Measurements from ENCODE around the gene PTPRM. TPM values are rescaled to one million over a fixed set of nuclear protein-coding genes. Genes with fewer than 3 reads are reported as not detected.

PTPRM gene
- total and polyA plus RNA-seq, 2 of the 4 experiments (the other 2 are of a cell fraction): 28.3 to 51.2 TPM

- no CpG with 5 or more reads among the region's 5 CpGs for WGBS, 2 experiments (ENCODE audit: extremely low coverage in 2 of 2, insufficient read length in 1 of 2)
- no peak overlapping the region for H2AK9ac ChIP-seq (replicated peaks; ENCODE audit: low read depth, low read length, poor library complexity)
- no peak overlapping the region for H3K14ac ChIP-seq (replicated peaks; ENCODE audit: low read depth, low read length)
- no peak for DNase-seq
- peaks cover 5% of the 10 kb centered on the region for H3K4me1 ChIP-seq (ENCODE audit: control insufficient read depth, insufficient read depth, low read length)
- intact Hi-C loops (cut with micrococcal nuclease) (no loop called here), dilution Hi-C loops (cut with HindIII; ENCODE audit: low sequenced_read_pairs, unreplicated experiment) (no loop called here), in situ Hi-C loops (cut with MboI; ENCODE audit: low sequenced_read_pairs) (no loop called here)
- H2AFZ ChIP-seq (replicated peaks; ENCODE audit: low read length, poor library complexity): no peak overlapping the region
- no peak for ATAC-seq (ENCODE audit: low read depth)
- BruUV-seq (replicated peaks): no TSS peak
- no peak overlapping the region for H3K9ac ChIP-seq (ENCODE audit: low read depth, low read length)
- no peak overlapping the region for H3K4ac ChIP-seq (ENCODE audit: low read depth, low read length)
- POLR2A ChIA-PET (ENCODE audit: unreplicated experiment): no interaction called here
- H3K56ac ChIP-seq (ENCODE audit: extremely low read depth, insufficient read depth, low read length): no peak overlapping the region
- no peak overlapping the region for H3K4me2 ChIP-seq (ENCODE audit: low read depth, low read length)
- no peak overlapping the region for H2BK5ac ChIP-seq (ENCODE audit: low read depth, low read length, poor library complexity, severe bottlenecking)
- H3K23ac ChIP-seq (ENCODE audit: low read depth, low read length): 0 out of 2 replicates have a peak overlapping the region, but pooled peaks have one; percentile 7
- H3K18ac ChIP-seq (ENCODE audit: low read depth, low read length): no peak overlapping the region
- H3K4me3 ChIP-seq (ENCODE audit: insufficient read depth, low read depth, low read length): no peak overlapping the region
- no peak overlapping the region for H2BK15ac ChIP-seq (ENCODE audit: low read depth, low read length)
- no peak overlapping the region for H3K27ac ChIP-seq (ENCODE audit: insufficient read depth, low read length)
- H3K9me1 ChIP-seq (ENCODE audit: insufficient read depth, low read length): peaks cover 2% of the 10 kb centered on the region; the same call in 1 of the 2 replicates
- CTCF ChIA-PET: no interaction called here
- H2AK5ac ChIP-seq (ENCODE audit: low read depth, low read length): no peak overlapping the region
- H4K5ac ChIP-seq (ENCODE audit: low read depth, low read length): no peak overlapping the region
- no peak for TF ChIP-seq RCOR1 (IDR thresholded peaks at IDR 0.05; ENCODE audit: insufficient replicate concordance, low read length)
- TF ChIP-seq RFX5 (IDR thresholded peaks at IDR 0.05; ENCODE audit: low read depth, low read length): no peak
- no peak for TF ChIP-seq ELK1 (IDR thresholded peaks at IDR 0.05; ENCODE audit: borderline replicate concordance, low read depth, low read length)
- no peak for TF ChIP-seq CTCF (conservative IDR thresholded peaks at IDR 0.05; ENCODE audit: low read depth, low read length)
- TF ChIP-seq CEBPB (IDR thresholded peaks at IDR 0.05; ENCODE audit: low read depth, low read length): no peak
- TF ChIP-seq FOS (IDR thresholded peaks at IDR 0.05; ENCODE audit: low read depth, low read length): no peak
- no peak for TF ChIP-seq BHLHE40 (IDR thresholded peaks at IDR 0.05; ENCODE audit: low read depth, low read length)
- TF ChIP-seq RAD21 (IDR thresholded peaks at IDR 0.05; ENCODE audit: low read length): no peak
- no peak for TF ChIP-seq MAZ (IDR thresholded peaks at IDR 0.05; ENCODE audit: borderline replicate concordance, low read depth, low read length)
- TF ChIP-seq SMC3 (IDR thresholded peaks at IDR 0.05; ENCODE audit: low read depth, low read length): no peak
- no peak for TF ChIP-seq NFE2L2 (IDR thresholded peaks at IDR 0.05; ENCODE audit: low read depth, low read length)
- no peak for TF ChIP-seq CHD1 (IDR thresholded peaks at IDR 0.05; ENCODE audit: low read depth, low read length)
- TF ChIP-seq POLR2A (IDR thresholded peaks at IDR 0.05; ENCODE audit: low read depth, low read length): no peak
- TF ChIP-seq MXI1 (IDR thresholded peaks at IDR 0.05; ENCODE audit: borderline replicate concordance, low read depth, low read length): no peak
- TF ChIP-seq USF2 (IDR thresholded peaks at IDR 0.05; ENCODE audit: low read depth, low read length): no peak
- TF ChIP-seq MAFK (IDR thresholded peaks at IDR 0.05; ENCODE audit: low read depth, low read length): no peak
- no peaks in the 10 kb centered on the region; a peak in 1 of 4 replicates for H3K79me1 ChIP-seq (ENCODE audit: low read depth in 1 of 2, low read length in 2 of 2)
- H4K8ac ChIP-seq (ENCODE audit: low read depth in 2 of 2, low read length in 2 of 2): no peak overlapping the region
- H3K36me3 ChIP-seq (ENCODE audit: control insufficient read depth, insufficient read depth, low read length): no peaks in the 10 kb centered on the region
- H4K91ac ChIP-seq (ENCODE audit: insufficient read depth, low read depth, low read length): no peak overlapping the region
- no peak overlapping the region for H2BK120ac ChIP-seq (ENCODE audit: low read depth, low read length)
- H4K20me1 ChIP-seq (ENCODE audit: insufficient read depth, low read length): peaks cover 4% of the 10 kb centered on the region; the same call in 1 of the 2 replicates
- no peaks in the 10 kb centered on the region for H3K9me3 ChIP-seq (ENCODE audit: control insufficient read depth, insufficient read depth, low read length)
- no peak overlapping the region for H2BK20ac ChIP-seq (ENCODE audit: low read depth, low read length)
- H3K27me3 ChIP-seq (ENCODE audit: control insufficient read depth, insufficient read depth, low read length): no peaks in the 10 kb centered on the region
Observed at GRCh38 chr18:8050616-8051329, 483.7 kb downstream of the PTPRM start.
